Body of pancreas (tissue), 4 donors: ENCODE data around the gene TAS2R9. TPM values are rescaled to one million over a fixed set of nuclear protein-coding genes. Genes with fewer than 3 reads are reported as not detected.

Source experiments
- ATAC-seq: fragments of 150-250 bp; one replicate; pipeline ENCODE4 v1.9.1; 2016
- DNase-seq, 4 donors: peaks; one replicate each; pipeline ENCODE4 v3.0.0-alpha.2; 2019
- H3K27ac ChIP-seq, 4 donors: fragments of 200-600 bp; sonication (generic); 1 replicate in 3 of 4; 2 replicates in 1 of 4; pipeline versions ENCODE4 v1.5.1 to v1.6.1; 2016 to 2019; ENCODE audit warnings: mild to moderate bottlenecking in 1 of 4, mixed read lengths in 1 of 4, moderate library complexity in 1 of 4
- H3K27me3 ChIP-seq, 2 donors: fragments of 200-600 bp; sonication (generic); one replicate each; pipeline ENCODE4 v1.6.0; 2016; ENCODE audit warnings: mild to moderate bottlenecking in 1 of 2
- H3K36me3 ChIP-seq, 2 donors: fragments of 200-600 bp; sonication (generic); replicated peaks in 1 of 2; 2 replicates each; pipeline ENCODE4 v1.5.1; 2016; ENCODE audit warnings: low read depth in 2 of 2; ENCODE audit not compliant: insufficient read depth in 1 of 2
- H3K4me1 ChIP-seq: fragments of 200-600 bp; sonication (generic); one replicate; pipeline ENCODE4 v1.6.0; 2016
- H3K4me3 ChIP-seq, 2 donors: fragments of 200-600 bp; sonication (generic); 1 replicate in 1 of 2; 2 replicates in 1 of 2; pipeline ENCODE4 v1.5.1; 2016 to 2019
- H3K9me3 ChIP-seq, 3 donors: fragments of 200-600 bp; sonication (generic); 1 replicate in 2 of 3; 2 replicates in 1 of 3; pipeline ENCODE4 v1.5.1; 2016
- POLR2A ChIP-seq, 3 donors: fragments of 450-650 bp; IDR thresholded peaks; one replicate each; pipeline ENCODE4 v1.6.1; 2016; ENCODE audit warnings: antibody characterized with exemption in 3 of 3, mild to moderate bottlenecking in 2 of 3
- WGBS, 2 donors: methylation state at CpG; one replicate each; pipeline ENCODE4 v1.1.5; 2017; 5-methylcytosine and 5-hydroxymethylcytosine counted together
- intact Hi-C: fragments of 100-400 bp; cut with DNase I; formaldehyde crosslinking; loops from one replicate; pipeline ENCODE4 v1.15.1; 2023
- total RNA-seq, 2 donors: library from RNA; depleted of rRNA; stranded (reverse); fragments of >200 nt; gene quantifications; one replicate each; pipeline ENCODE4 v1.1.0, GENCODE V29; 2016
- TF ChIP-seq, protein P1 (sequence below), 7 experiments: fragments of 450-650 bp in 4 of 7; fragments of 200-600 bp in 3 of 7; sonication (generic) in 3 of 7; IDR thresholded peaks; one replicate each; pipeline ENCODE4 v1.5.1; 2016 to 2019; ENCODE audit warnings: antibody characterized with exemption in 7 of 7

Gene TAS2R9
- total RNA-seq, 2 donors from 2014 or later: not detected

DNA sequence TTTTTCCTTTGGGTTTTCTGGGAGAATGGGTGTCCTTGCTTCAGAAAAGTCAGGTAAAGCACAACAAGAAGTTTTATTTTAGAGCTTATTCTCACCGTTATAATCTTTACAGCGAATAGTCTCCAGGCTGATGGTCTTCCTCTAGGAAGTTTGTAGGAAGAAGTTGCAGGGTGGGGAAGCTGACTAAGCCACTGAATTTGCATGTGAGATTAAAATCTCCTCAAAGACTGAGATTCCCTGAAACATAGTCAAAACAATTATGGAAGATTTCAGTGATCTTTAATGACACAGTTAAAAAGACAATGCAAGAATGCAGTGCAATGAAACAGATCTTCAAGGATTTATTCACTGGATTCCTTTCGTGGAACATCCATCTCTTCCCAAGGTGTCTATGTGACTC lies 15.0 kb upstream of the TAS2R9 start:
- DNase-seq (no peak), ATAC-seq (no peak)
- Histone ChIP-seq H3K4me3 (no peak overlapping the region), H3K4me1 (no peaks in the 10 kb centered on the region), H3K27ac (no peak overlapping the region), H3K36me3 (no peaks in the 10 kb centered on the region), H3K27me3 (no peaks in the 10 kb centered on the region), H3K9me3 (no peaks in the 10 kb centered on the region)
- intact Hi-C loops: no loop called here
- 83 to 84% methylated on average over 3 of the region's 3 CpGs for WGBS, 2 donors
- TF ChIP-seq, protein P1, sequence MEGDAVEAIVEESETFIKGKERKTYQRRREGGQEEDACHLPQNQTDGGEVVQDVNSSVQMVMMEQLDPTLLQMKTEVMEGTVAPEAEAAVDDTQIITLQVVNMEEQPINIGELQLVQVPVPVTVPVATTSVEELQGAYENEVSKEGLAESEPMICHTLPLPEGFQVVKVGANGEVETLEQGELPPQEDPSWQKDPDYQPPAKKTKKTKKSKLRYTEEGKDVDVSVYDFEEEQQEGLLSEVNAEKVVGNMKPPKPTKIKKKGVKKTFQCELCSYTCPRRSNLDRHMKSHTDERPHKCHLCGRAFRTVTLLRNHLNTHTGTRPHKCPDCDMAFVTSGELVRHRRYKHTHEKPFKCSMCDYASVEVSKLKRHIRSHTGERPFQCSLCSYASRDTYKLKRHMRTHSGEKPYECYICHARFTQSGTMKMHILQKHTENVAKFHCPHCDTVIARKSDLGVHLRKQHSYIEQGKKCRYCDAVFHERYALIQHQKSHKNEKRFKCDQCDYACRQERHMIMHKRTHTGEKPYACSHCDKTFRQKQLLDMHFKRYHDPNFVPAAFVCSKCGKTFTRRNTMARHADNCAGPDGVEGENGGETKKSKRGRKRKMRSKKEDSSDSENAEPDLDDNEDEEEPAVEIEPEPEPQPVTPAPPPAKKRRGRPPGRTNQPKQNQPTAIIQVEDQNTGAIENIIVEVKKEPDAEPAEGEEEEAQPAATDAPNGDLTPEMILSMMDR (IDR thresholded peaks at IDR 0.05): no peak

DNA sequence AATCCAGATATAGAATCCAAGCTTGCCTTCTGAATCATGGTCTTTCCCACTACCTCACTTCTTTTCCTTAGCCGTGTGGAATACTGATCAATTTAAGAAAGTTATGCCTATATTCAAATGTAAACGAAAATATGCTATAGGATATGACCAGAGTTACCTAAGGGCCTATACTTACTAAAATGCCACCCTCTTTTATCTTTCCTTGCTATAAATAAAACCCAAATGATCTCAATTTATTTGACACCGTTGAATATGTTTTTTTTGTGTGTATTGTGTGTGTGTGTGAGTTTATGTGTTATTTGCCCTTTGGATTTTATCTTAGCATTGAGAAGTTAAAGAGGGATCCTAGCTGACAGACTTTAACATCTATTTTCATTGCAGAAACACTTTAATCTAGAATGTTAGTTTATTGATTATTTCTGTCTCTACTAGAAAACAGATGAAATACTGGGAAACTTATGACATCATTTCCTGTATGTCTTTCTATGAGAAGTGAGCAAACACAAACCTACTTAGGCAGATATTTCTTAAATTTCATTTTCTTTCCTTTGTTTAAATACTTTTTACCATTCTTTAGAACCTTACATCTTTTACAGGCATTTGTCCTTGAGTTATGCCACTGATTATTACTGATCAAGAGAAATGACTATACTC lies 2.0 kb upstream of the TAS2R9 start:
- ATAC-seq: no peak
- H3K36me3 ChIP-seq: no peaks in the 10 kb centered on the region
- no peak overlapping the region for H3K4me3 ChIP-seq
- no peak for DNase-seq
- H3K27ac ChIP-seq: no peak overlapping the region
- H3K4me1 ChIP-seq: no peaks in the 10 kb centered on the region
- H3K9me3 ChIP-seq: no peaks in the 10 kb centered on the region
- TF ChIP-seq, protein P1 (IDR thresholded peaks at IDR 0.05): no peak
- TF ChIP-seq POLR2A (IDR thresholded peaks at IDR 0.05): no peak
- intact Hi-C loops: no loop called here
- no peaks in the 10 kb centered on the region for H3K27me3 ChIP-seq
- WGBS, 2 donors: 67 to 71% methylated on average over 3 of the region's 3 CpGs

DNA sequence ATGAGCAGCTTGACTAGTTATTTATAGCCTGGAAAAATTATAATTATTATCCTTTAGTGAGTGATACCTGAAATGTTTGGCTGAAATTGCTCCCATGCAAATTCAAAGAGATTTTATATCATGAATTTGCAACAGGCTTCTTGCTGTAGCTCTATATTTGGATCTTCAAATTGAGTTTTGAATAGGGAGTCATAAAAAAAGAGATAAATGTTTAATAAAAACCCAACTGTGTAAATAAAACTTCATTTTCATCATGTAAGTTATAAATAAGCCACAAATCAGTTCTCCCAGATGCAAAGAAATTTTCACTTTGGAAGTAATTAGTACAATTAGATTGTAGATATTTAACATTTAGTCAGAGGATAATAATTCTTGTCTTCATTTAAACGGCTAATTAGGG lies 2.8 kb downstream of the TAS2R9 start, which contains the start of gene TAS2R8:
TSS of gene TAS2R8 (minus strand) at position 101 of the 400 bp plus-strand sequence. CDS start 306 bp downstream, outside the sequence.
- H3K9me3 ChIP-seq: no peaks in the 10 kb centered on the region
- ATAC-seq (no peak), DNase-seq (no peak)
- no peak within 1 kb of the TSS for H3K27ac ChIP-seq
- 46% methylated on average over 1 of the region's 1 CpG for WGBS, 2 donors
- no peaks in the 10 kb centered on the region for H3K27me3 ChIP-seq
- TF ChIP-seq, protein P1 (IDR thresholded peaks at IDR 0.05): no peak
- TF ChIP-seq POLR2A (IDR thresholded peaks at IDR 0.05): no peak
- H3K36me3 ChIP-seq: no peaks in the 10 kb centered on the region
- no peak within 1 kb of the TSS for H3K4me3 ChIP-seq
- no peaks in the 10 kb centered on the region for H3K4me1 ChIP-seq
- intact Hi-C loops: no loop called here

DNA sequence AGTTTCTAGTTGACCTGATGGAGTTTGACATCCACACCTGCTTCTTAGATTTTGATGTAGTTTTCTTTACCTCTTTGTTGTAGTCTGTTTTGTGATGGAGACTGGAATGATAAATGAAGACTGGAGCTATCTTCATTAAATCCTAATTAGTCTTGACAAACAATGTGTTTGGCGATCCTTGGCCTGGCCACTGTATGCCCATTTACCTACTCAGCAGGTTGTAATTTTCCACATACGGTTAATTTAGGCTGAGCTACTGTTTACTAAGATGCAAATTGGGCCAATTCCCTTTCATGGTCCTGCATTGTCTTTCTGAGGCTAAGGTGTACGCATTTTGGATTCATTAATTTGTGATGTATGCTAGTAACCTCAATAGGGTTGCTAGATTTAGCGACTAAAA lies 7.4 kb downstream of the TAS2R9 start, which contains the start of gene TAS2R7:
TSS of gene TAS2R7 (minus strand) at position 41 of the 400 bp plus-strand sequence. CDS start 57 bp downstream, outside the sequence.
- H3K36me3 ChIP-seq: no peaks in the 10 kb centered on the region
- intact Hi-C loops: no loop called here
- WGBS, 2 donors: 45 to 50% methylated on average over 4 of the region's 4 CpGs

More for the DNA sequence above, 7.4 kb downstream of the TAS2R9 start, which contains the start of gene TAS2R7:
- no peaks in the 10 kb centered on the region for H3K27me3 ChIP-seq
- DNase-seq (no peak), ATAC-seq (no peak)
- no peak for TF ChIP-seq POLR2A (IDR thresholded peaks at IDR 0.05)
- TF ChIP-seq, protein P1 (IDR thresholded peaks at IDR 0.05): no peak
- H3K4me1 ChIP-seq: no peaks in the 10 kb centered on the region
- H3K9me3 ChIP-seq: no peaks in the 10 kb centered on the region
- H3K27ac ChIP-seq: no peak within 1 kb of the TSS
- no peak within 1 kb of the TSS for H3K4me3 ChIP-seq
